Lung (tissue), 12 donors: ENCODE results near the gene HOXB1. TPM values are rescaled to one million over a fixed set of nuclear protein-coding genes. Genes with fewer than 3 reads are reported as not detected.

Experiments
- ATAC-seq: fragments of 200-7000 bp; cut with Tn5 transposase; one replicate; pipeline ENCODE4 v1.9.1; 2020; ENCODE audit warnings: moderate number of reproducible peaks; ENCODE audit not compliant: insufficient read depth, low FRiP score
- DNase-seq, 3 donors: peaks; one replicate each; pipeline ENCODE4 v3.0.0-alpha.2; 2013 to 2017
- H3K27ac ChIP-seq, 2 donors: one replicate each; pipeline ENCODE4 v1.5.1; 2013; ENCODE audit warnings: mild to moderate bottlenecking in 2 of 2, moderate library complexity in 2 of 2, control low read depth in 1 of 2, inconsistent platforms in 1 of 2, low read depth in 1 of 2, low read length in 1 of 2
- H3K27me3 ChIP-seq, 3 donors: one replicate each; pipeline ENCODE4 v1.5.1; 2013; ENCODE audit warnings: low read length in 2 of 3; ENCODE audit not compliant: control insufficient read depth in 3 of 3, insufficient read depth in 3 of 3
- H3K36me3 ChIP-seq, 4 donors: one replicate each; pipeline ENCODE4 v1.5.1; 2013; ENCODE audit warnings: low read length in 4 of 4, mild to moderate bottlenecking in 1 of 4, moderate library complexity in 1 of 4; ENCODE audit not compliant: control insufficient read depth in 4 of 4, insufficient read depth in 4 of 4
- H3K4me1 ChIP-seq, 5 donors: one replicate each; pipeline ENCODE4 v1.5.1; 2013; ENCODE audit warnings: low read length in 5 of 5, mild to moderate bottlenecking in 2 of 5, moderate library complexity in 1 of 5; ENCODE audit not compliant: control insufficient read depth in 5 of 5, insufficient read depth in 5 of 5
- H3K4me3 ChIP-seq: one replicate; pipeline ENCODE4 v1.5.1; 2013; ENCODE audit warnings: mild to moderate bottlenecking, control low read depth, moderate library complexity
- H3K9ac ChIP-seq, 2 donors: one replicate each; pipeline ENCODE4 v1.5.1; 2013; ENCODE audit warnings: low read length in 2 of 2, control low read depth in 1 of 2; ENCODE audit not compliant: insufficient read depth in 1 of 2
- H3K9me3 ChIP-seq, 4 donors: one replicate each; pipeline ENCODE4 v1.5.1; 2013; ENCODE audit warnings: low read length in 3 of 4, mild to moderate bottlenecking in 1 of 4, moderate library complexity in 1 of 4; ENCODE audit not compliant: control insufficient read depth in 4 of 4, insufficient read depth in 3 of 4
- CTCF ChIP-seq: IDR thresholded peaks from 2 replicates; pipeline ENCODE4 v1.5.1; 2012; ENCODE audit warnings: mild to moderate bottlenecking; ENCODE audit errors: control extremely low read depth, extremely low read depth
- WGBS, 2 donors: extraction: QIAGEN DNeasy Blood & Tissue Kit; methylation state at CpG; one replicate each; pipeline ENCODE4 v1.1.7; 2013; 5-methylcytosine and 5-hydroxymethylcytosine counted together
- polyA plus RNA-seq, 2 donors: library from polyadenylated mRNA; stranded (reverse); fragments of 200-250 nt; gene quantifications; one replicate each; pipeline ENCODE4 v1.2.1, GENCODE V29; 2013
- total RNA-seq, 2 donors: library from RNA; depleted of rRNA in 1 of 2; stranded (reverse); fragments of >200 nt in 1 of 2; gene quantifications; one replicate each; pipeline ENCODE4 v1.2.1, GENCODE V29; 2014 to 2021
- donor health status: control.
- donor health status: control.
- donor health status: Bipolar disorder and iron deficiency.
- donor health status: healthy.
- donor health status: DM: yes; HTN: yes; CAD: no.

The HOXB1 gene
- total and polyA plus RNA-seq, 4 donors = not detected

- H3K27ac ChIP-seq = no peak overlapping the region
- peaks cover 4 to 64% (median 4%) of the 10 kb centered on the region in 3 donors for H3K27me3 ChIP-seq
- WGBS, 2 donors = 47 to 48% methylated on average over 2 of the region's 2 CpGs
Observed at GRCh38 chr17:48566717-48567116, 35.9 kb upstream of the HOXB1 start.

GRCh38 chr17:48565925-48566710 is 35.3 kb upstream of the HOXB1 start:
- no peak for ATAC-seq
- WGBS, 2 donors = 57 to 72% methylated on average over 4 of the region's 4 CpGs
- H3K27ac ChIP-seq = no peak overlapping the region

More at GRCh38 chr17:48566717-48567116, 35.9 kb upstream of the HOXB1 start:
- no peak for TF ChIP-seq CTCF
- ATAC-seq (no peak), DNase-seq (no peak)
- H3K9me3 ChIP-seq = peaks cover 0 to 3% (median 0%) of the 10 kb centered on the region in 4 donors
- peak overlapping the region in 1 of 2 donors; percentile 96 for H3K9ac ChIP-seq
- peaks cover 0 to 83% (median 21%) of the 10 kb centered on the region in 5 donors for H3K4me1 ChIP-seq
- no peak overlapping the region for H3K4me3 ChIP-seq
- H3K36me3 ChIP-seq = peaks cover 0 to 19% (median 4%) of the 10 kb centered on the region in 4 donors

GRCh38 chr17:48565022-48565554 is 34.3 kb upstream of the HOXB1 start:
- no peak for TF ChIP-seq CTCF
- ATAC-seq = no peak
- Histone ChIP-seq H3K36me3 (peaks cover 0 to 21% (median 5%) of the 10 kb centered on the region in 4 donors), H3K4me1 (peaks cover 0 to 83% (median 21%) of the 10 kb centered on the region in 5 donors), H3K27me3 (peaks cover 4 to 61% (median 4%) of the 10 kb centered on the region in 3 donors), H3K4me3 (no peak overlapping the region), H3K9ac (peak overlapping the region; percentile 39 to 96), H3K27ac (peak overlapping the region in 1 of 2 donors; percentile 76), H3K9me3 (peaks cover 0 to 3% (median 0%) of the 10 kb centered on the region in 4 donors)
- peak in 1 of 3 donors; percentile 51 for DNase-seq
- WGBS, 2 donors = 62 to 67% methylated on average over 2 of the region's 2 CpGs

More at GRCh38 chr17:48565925-48566710, 35.3 kb upstream of the HOXB1 start:
- TF ChIP-seq CTCF = no peak
- H3K27me3 ChIP-seq = peaks cover 4 to 64% (median 4%) of the 10 kb centered on the region in 3 donors
- no peak overlapping the region for H3K4me3 ChIP-seq
- H3K9ac ChIP-seq = peak overlapping the region; percentile 31 to 96
- DNase-seq = peak in 1 of 3 donors; percentile 82
- H3K4me1 ChIP-seq = peaks cover 0 to 83% (median 21%) of the 10 kb centered on the region in 5 donors
- peaks cover 0 to 3% (median 0%) of the 10 kb centered on the region in 4 donors for H3K9me3 ChIP-seq
- H3K36me3 ChIP-seq = peaks cover 0 to 24% (median 5%) of the 10 kb centered on the region in 4 donors
